ENCODE measurements around the gene DIAPH1. TPM values are rescaled to one million over a fixed set of nuclear protein-coding genes. Genes with fewer than 3 reads are reported as not detected.

The DIAPH1 gene
- total and polyA plus RNA-seq, 11 donors: 29.9 to 137 (median 61.5) TPM

DNA sequence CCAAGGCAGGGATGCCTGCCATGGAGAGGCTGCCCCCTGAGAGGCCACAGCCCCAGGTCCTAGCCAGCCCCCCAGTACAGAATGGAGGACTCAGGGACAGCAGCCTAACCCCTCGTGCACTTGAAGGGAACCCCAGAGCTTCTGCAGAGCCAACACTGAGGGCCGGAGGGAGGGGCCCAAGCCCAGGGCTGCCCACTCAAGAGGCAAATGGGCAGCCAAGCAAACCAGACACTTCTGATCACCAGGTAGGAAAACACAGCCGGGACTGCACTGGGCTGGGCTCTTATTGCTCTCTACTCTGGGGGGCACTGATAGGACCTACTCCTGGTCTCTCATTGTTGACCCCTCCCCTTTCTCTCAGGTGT, 21.2 kb upstream of the DIAPH1 start:
- no peak overlapping the region for H3K27ac ChIP-seq
- 83 to 95% (median 88%) methylated on average over 1 to 3 of the region's 3 CpGs for WGBS, 4 donors

DNA sequence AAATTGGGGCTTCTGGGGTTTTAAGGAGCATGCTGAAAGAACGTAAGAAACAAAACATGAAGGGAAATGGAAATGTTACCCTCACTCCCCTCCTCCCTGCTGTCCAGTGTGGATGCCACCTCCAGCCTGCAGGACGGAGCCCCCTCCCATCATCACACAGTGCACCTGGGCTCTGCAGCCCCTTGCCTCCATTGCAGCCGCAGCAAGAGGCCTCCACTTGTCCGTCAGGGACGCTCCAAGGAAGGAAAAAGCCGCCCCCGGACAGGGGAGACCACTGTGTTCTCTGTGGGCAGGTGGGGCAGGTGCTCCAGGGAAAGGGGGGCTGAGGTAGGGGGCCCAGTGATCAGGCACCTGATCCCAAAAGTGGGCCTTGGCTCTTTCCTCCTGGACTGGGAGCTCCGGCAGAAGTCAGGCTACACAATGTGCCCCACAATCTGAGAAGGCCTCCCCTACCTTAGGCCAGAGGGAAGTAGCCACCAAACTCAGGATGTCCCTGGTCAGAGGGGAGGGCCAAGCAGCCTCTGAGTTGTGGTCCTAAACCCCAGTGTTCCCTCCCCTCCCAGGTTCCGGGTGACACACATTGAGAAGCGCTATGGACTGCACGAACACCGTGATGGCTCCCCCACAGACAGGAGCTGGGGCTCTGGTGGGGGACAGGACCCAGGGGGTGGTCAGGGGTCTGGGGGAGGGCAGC, 20.7 kb upstream of the DIAPH1 start:
- no peak overlapping the region for H3K27ac ChIP-seq
- peaks cover 0 to 22% (median 2%) of the 10 kb centered on the region in 9 donors for H3K36me3 ChIP-seq
- intact Hi-C loops (cut with DNase I): no loop called here
- no peaks in the 10 kb centered on the region for H3K27me3 ChIP-seq
- WGBS, 4 donors: 87 to 93% (median 91%) methylated on average over 8 to 12 of the region's 12 CpGs
- H3K9me3 ChIP-seq: no peaks in the 10 kb centered on the region
- DNase-seq: no peak
- peaks cover 3 to 32% (median 23%) of the 10 kb centered on the region in 12 donors for H3K4me1 ChIP-seq
- no peak for ATAC-seq
- TF ChIP-seq POLR2A (IDR thresholded peaks at IDR 0.05): no peak
- TF ChIP-seq, protein P1, sequence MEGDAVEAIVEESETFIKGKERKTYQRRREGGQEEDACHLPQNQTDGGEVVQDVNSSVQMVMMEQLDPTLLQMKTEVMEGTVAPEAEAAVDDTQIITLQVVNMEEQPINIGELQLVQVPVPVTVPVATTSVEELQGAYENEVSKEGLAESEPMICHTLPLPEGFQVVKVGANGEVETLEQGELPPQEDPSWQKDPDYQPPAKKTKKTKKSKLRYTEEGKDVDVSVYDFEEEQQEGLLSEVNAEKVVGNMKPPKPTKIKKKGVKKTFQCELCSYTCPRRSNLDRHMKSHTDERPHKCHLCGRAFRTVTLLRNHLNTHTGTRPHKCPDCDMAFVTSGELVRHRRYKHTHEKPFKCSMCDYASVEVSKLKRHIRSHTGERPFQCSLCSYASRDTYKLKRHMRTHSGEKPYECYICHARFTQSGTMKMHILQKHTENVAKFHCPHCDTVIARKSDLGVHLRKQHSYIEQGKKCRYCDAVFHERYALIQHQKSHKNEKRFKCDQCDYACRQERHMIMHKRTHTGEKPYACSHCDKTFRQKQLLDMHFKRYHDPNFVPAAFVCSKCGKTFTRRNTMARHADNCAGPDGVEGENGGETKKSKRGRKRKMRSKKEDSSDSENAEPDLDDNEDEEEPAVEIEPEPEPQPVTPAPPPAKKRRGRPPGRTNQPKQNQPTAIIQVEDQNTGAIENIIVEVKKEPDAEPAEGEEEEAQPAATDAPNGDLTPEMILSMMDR (IDR thresholded peaks at IDR 0.05): no peak
- no peak overlapping the region for H3K4me3 ChIP-seq

More for the DNA sequence above, 21.2 kb upstream of the DIAPH1 start:
- peaks cover 3 to 27% (median 19%) of the 10 kb centered on the region in 12 donors for H3K4me1 ChIP-seq
- no peaks in the 10 kb centered on the region for H3K27me3 ChIP-seq
- TF ChIP-seq, protein P1 (IDR thresholded peaks at IDR 0.05): no peak
- ATAC-seq (no peak), DNase-seq (no peak)
- H3K36me3 ChIP-seq: peaks cover 0 to 24% (median 1%) of the 10 kb centered on the region in 9 donors
- no peaks in the 10 kb centered on the region for H3K9me3 ChIP-seq
- H3K4me3 ChIP-seq: no peak overlapping the region
- intact Hi-C loops (cut with DNase I): no loop called here

- no peak overlapping the region for H3K4me3 ChIP-seq
- DNase-seq (no peak), ATAC-seq (no peak)
- H3K4me1 ChIP-seq: peaks cover 3 to 38% (median 23%) of the 10 kb centered on the region in 12 donors
- H3K36me3 ChIP-seq: peaks cover 0 to 21% (median 3%) of the 10 kb centered on the region in 9 donors
- H3K9me3 ChIP-seq: no peaks in the 10 kb centered on the region
- no peak overlapping the region for H3K27ac ChIP-seq
- no peaks in the 10 kb centered on the region for H3K27me3 ChIP-seq
- intact Hi-C loops (cut with DNase I): no loop called here
- TF ChIP-seq POLR2A (IDR thresholded peaks at IDR 0.05): no peak
- TF ChIP-seq, protein P1 (IDR thresholded peaks at IDR 0.05): no peak
- 93 to 98% (median 96%) methylated on average over 2 of the region's 2 CpGs for WGBS, 4 donors
Observed at GRCh38 chr5:141638771-141639170, 20.0 kb upstream of the DIAPH1 start.

DNA sequence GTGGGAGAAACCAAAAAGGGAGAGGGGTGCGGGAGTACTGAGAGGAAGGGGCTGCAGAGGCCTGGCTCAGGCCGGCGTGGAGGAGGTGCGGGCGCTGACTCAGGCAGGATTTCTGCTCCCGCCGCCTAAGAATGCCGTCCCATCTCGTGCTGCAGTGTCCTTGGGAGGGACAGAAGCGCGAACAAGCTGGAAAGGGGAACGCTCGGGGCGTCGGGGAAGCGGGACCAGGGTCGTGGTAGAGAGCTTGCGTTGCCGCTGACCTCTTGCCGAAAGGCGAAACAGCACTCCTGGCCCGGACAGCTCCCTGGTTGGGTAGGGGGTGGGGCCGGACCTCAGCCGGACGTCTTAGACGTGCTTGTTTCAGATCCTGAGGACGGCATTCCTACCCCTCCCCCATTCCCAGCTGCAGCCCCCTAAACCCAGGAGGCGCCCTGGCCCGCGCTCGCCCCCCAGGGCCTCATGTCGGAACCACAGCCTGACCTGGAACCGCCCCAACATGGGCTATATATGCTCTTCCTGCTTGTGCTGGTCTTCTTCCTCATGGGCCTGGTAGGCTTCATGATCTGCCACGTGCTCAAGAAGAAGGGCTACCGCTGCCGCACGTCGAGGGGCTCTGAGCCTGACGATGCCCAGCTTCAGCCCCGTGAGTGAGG, 19.1 kb upstream of the DIAPH1 start:
- WGBS, 4 donors: 5 to 13% (median 6%) methylated on average over 18 to 40 of the region's 40 CpGs
- intact Hi-C loops (cut with DNase I): no loop called here
- H3K27me3 ChIP-seq: no peaks in the 10 kb centered on the region
- DNase-seq: peak; percentile 58 to 82 (median 66)
- H3K9me3 ChIP-seq: no peaks in the 10 kb centered on the region
- peak overlapping the region in 1 of 12 donors; percentile 81 for H3K27ac ChIP-seq
- peaks cover 3 to 44% (median 24%) of the 10 kb centered on the region in 12 donors for H3K4me1 ChIP-seq
- peak in 3 of 4 donors; percentile 23 to 53 (median 42) for ATAC-seq
- peaks cover 0 to 20% (median 7%) of the 10 kb centered on the region in 9 donors for H3K36me3 ChIP-seq
- H3K4me3 ChIP-seq: peak overlapping the region; percentile 45 to 97 (median 78)
- TF ChIP-seq, protein P1 (IDR thresholded peaks at IDR 0.05): peak in 7 of 12 donors; percentile 7 to 39 (median 33)
- no peak for TF ChIP-seq POLR2A (IDR thresholded peaks at IDR 0.05)
